T-helper 9 cell (primary cell): ENCODE measurements around the gene MBLAC1.

Source experiments
- DNase-seq: peaks from one replicate; pipeline ENCODE4 v3.0.0-alpha.2; 2020

The MBLAC1 gene

DNA sequence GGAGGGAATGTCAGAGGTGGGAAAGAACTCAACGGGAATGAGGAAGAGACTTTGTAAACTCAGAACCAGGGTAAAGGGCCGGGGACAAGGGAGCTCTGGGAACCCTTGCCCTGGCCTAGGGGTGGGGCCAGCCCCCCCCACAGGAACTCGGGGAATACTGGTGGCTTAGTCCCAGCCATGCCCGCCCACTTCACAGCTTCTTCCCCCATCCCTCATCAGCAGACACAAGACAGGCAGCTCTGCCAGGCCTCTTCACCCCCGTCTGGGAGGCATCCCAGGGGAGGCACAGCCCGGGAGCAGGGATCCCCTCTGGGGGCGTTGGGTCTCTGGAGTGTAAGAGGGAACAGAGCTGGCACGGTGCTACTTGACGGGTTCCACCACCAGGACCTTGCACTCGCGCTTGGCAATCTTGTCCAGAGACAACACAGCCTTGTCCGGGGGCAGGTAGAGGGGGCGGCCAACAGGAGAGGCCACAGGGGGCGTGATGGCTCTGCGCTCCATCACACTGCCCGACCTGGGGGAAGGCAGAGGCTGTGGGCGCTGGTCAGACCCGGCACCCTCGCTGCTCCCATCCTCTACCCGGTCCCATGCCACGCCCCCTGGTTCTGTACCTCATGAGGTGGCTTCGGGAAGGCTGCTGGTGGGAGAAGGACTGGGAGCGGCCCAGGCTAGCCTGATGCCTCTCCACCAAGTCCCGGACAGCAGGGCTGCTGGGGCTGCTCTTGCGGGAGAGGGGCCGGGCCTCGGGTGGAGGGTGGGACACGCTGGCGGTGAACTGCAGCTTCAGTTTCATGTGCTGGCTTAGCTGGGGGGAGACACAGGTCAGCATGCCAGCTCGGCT, 28.1 kb downstream of the MBLAC1 start:
- DNase-seq: no peak

GRCh38 chr7:100155553-100156317, 29.0 kb downstream of the MBLAC1 start:
- no peak for DNase-seq

DNA sequence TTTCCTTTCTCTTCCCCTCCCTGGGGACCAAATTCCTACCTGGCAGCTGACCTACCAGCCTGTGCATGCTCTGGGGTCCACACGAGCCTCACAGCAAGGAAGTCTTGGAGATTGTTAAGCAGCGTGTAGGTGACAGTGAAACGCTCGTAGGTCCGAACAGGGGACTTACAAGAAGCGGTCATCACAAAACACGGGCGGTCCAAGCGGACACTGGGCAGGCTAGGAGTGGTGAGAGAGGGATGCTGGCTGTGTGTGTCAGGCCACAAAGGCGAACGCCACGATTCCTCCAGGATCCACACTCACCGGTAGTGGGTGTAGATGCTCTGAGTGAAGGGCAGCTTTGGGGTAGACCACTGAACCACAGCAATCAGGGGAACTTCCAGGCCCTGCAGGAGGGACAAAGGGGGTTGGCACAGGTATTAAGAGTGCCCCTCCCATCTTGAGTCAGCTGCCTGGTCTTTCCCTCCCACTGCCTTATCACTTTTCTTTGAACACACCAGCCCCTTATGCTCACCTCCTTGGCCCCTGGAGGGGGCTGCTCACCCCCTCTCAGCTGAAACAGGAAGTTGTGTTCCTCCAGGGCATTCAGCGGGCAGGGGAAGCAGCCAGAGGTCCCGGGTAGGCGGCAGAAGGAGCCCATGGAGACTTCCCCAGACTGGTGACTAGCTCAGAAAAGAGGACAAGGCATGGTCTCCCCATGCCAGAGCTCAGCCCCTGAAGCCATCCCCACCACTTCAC, 29.7 kb downstream of the MBLAC1 start:
- no peak for DNase-seq

- DNase-seq: no peak
Measured at GRCh38 chr7:100157069-100157333, 30.2 kb downstream of the MBLAC1 start.

GRCh38 chr7:100157334-100158228, 30.8 kb downstream of the MBLAC1 start:
- no peak for DNase-seq

DNA sequence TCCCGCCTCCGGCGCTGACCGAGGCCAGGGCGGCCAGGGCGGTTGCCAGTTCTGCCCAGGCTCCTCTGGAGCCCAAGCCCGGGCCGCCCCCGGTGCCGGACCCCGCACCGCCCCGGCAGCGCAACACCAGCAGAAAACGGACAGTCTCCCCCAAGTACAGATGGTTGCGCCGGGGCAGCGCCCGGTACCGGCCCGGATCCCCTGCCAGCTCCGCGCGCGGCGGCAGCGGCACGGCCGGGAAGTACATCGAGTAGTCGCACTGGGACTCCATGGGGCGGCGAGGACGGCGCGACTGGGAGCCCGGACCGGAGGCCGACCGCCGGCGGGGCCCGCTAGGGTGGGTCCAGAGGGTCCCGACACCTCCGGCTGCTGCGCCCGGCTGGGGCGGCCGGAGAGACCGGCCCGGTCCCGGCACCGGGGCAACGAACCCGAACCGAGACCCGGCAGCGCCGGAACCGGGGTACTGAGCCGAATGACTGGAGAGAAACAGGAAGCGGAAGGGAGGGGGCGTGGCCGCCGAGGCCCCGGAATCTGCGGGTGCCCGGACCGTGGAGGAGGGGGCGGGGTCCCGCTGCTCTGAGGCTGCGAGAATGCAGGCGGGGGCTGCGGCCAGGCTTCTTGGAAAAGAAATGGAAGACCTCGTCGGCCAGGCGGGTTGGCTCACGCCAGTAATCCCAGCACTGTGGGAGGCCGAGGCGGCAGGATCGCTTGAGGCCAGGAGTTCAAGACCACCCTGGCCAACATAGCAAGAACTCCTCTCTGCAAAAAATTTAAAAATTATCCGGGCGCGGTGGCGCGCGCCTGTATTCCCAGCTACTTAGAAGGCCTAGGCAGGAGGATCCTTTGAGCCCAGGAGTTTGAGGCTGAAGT, 31.7 kb downstream of the MBLAC1 start, which contains the start of gene TRAPPC14:
Gene TRAPPC14 (minus strand): TSS at position 495 of the 870 bp plus-strand sequence. CDS start 224 bp downstream, at position 271.
- DNase-seq: peak; percentile 87

DNA sequence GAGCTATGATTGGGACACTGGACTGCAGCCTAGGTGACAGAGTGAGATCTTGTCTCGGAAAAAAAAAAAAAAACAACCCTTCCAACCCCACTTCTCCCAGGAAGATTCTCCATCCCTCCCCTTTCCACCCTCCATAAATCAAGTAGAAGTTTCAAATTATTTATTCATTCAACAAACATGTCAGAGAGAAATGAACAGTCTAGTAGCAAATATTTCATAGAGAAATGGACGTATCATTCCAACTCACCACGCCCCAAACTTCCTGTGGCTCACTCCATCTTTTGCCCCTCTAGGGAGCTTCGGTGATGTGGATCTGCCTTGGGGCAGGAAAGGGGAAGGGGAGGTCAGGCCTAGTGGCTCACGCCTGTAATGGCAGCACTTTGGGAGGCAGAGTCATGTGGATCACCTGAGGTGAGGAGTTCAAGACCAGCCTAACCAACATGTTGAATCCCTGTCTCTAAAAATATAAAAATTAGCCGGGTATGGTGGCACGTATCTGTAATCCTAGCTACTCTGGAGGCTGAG, 32.4 kb downstream of the MBLAC1 start:
- no peak for DNase-seq

- DNase-seq: no peak
Measured at GRCh38 chr7:100160067-100160466, 33.3 kb downstream of the MBLAC1 start.

GRCh38 chr7:100163006-100163531, 36.3 kb downstream of the MBLAC1 start:
- DNase-seq: no peak

- DNase-seq: no peak
Measured at GRCh38 chr7:100163871-100164270, 37.1 kb downstream of the MBLAC1 start.

DNA sequence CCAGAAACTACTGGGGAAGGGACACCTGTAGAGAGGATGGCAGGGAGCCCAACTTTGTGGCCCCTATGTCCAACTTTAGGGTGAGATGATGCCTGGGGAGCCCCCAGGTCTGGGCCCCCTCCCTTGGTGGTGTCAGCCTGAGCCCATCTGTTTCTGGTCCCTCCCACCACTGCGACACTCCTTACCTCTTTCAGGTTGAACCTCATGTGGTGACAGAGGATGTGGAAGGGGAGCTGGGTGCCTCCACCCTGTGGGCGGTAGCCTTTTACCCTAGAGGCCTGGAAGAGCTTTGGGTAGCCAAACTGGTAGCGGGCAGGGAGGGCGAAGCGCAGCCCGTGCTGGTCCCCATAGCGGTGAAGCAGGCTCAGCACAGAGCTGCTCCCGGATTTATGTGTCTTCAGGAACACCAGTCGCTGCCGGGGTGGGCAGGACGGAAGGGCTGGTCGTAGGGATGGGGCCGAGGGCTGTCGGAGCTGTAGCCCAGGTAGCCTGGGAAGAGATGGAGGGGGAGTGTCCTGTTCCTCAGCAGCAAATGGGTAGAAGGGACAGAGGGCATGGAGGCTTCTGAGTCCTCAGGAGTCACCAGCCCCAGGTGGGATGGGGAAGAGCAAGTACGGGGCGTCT, 39.7 kb downstream of the MBLAC1 start:
- DNase-seq: no peak

GRCh38 chr7:100166970-100167911, 40.5 kb downstream of the MBLAC1 start:
- no peak for DNase-seq

DNA sequence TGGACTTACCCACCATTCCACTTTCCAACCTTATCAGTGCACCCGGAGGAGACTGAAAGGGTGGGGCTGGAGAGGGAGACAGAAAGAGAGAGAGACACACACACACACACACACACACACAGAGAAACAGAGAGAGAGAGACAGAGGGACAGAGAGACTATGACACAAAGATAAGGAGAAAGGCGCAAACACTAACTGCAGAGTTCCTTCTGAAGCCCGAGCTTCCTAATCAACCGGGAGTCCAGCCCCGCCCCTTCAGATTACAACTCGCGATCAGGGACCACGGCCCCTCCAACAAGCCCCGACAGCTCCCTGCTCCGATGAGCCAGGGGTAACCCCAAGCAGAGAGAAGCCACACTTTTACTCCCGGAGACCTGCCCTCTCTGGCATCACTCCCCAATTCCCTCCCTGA, 41.2 kb downstream of the MBLAC1 start:
- DNase-seq: no peak

- DNase-seq: no peak
Measured at GRCh38 chr7:100169147-100169850, 42.5 kb downstream of the MBLAC1 start.

DNA sequence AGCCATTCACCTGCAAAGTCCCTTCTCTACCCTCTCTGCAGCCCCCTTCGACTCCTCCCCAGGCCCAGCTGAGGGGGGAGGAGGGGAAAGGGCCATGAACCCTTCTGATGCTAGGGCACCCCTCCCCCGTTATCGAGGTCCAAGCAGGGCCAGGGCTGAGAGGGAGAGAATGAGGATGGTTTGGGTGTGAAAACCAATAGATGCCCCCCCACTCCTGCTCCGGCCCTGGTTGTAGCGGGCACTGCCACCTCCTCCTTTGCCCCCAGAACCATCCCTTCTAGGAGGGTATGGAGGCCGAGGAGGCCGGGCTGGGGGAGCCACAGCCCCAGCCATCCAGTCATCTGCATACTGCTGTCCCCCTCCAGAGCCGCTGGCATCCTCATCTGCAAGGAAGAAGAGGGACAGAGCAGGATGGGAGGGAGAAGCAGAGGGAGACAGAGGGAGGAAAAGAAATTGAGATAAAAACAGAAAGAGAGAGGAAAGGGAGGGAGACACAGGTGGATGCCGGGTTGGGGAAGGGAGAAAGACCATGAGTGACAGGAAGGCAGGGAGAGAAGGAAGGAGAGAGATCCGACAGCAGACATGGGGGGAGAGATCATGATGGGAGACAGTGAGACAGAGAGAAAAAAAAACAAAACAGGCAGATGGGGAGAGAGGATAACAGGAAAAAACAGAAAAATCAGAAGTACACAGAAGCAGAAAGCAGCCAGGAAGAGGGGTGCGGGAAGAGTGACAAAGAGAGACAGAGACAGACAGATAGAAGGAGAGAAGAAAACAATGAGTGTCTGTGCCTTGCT, 43.5 kb downstream of the MBLAC1 start:
- no peak for DNase-seq

GRCh38 chr7:100171087-100171681, 44.4 kb downstream of the MBLAC1 start:
- DNase-seq: peak; percentile 36

GRCh38 chr7:100171840-100172239, 45.1 kb downstream of the MBLAC1 start:
- no peak for DNase-seq
